HepG2 (cell line): ENCODE data around the gene TMUB1. TPM values are rescaled to one million over a fixed set of nuclear protein-coding genes. Genes with fewer than 3 reads are reported as not detected.

Experiments
- ATAC-seq: fragments of 200-7000 bp; cut with Tn5 transposase; 3 replicates; pipeline ENCODE4 v1.9.1; 2020; ENCODE audit warnings: mild to moderate bottlenecking, moderate library complexity
- BruUV-seq: library from RNA; stranded (reverse); fragments of 400-500 nt; replicated peaks from 2 replicates; lab custom pipeline; 2021; lab: Mats Ljungman, UMichigan
- CTCF ChIA-PET: fragments of 300-600 bp; formaldehyde crosslinking; extraction: SDS; loops from one replicate; lab custom pipeline; 2021; ENCODE audit warnings: low total read pairs, inconsistent platforms, low intra/inter-chr PET ratio; lab: Yijun Ruan, JAX
- POLR2A ChIA-PET: fragments of 350-600 bp; sonication (Branson Sonifier 250); formaldehyde crosslinking; loops from one replicate; lab custom pipeline; 2020; ENCODE audit warnings: antibody characterized with exemption, inconsistent platforms; lab: Yijun Ruan, JAX
- DNase-seq: peaks from one replicate; pipeline ENCODE4 v3.0.0-alpha.2; 2015; ENCODE audit warnings: low spot score
- FAIRE-seq: peaks from 3 replicates; lab custom pipeline; 2011; peaks lifted over from hg19 to GRCh38; lab: Jason Lieb, UNC
- H2AFZ ChIP-seq: one replicate; pipeline ENCODE4 v1.6.1; 2011; ENCODE audit warnings: low read length, inconsistent platforms
- H3K27ac ChIP-seq: fragments of 300-600 bp; 3 replicates; pipeline ENCODE4 v1.8.0; 2011; ENCODE audit warnings: mixed run types, mild to moderate bottlenecking, mixed read lengths, low read length, inconsistent platforms; ENCODE audit not compliant: insufficient read depth; ENCODE audit errors: extremely low read length
- H3K27me3 ChIP-seq, 2 experiments: fragments of 200-600 bp in 1 of 2; 2 replicates in 1 of 2; 3 replicates in 1 of 2; pipeline versions ENCODE4 v1.6.0 to v1.8.0; 2011; ENCODE audit warnings: low read length in 2 of 2, mild to moderate bottlenecking in 2 of 2, moderate library complexity in 2 of 2, inconsistent platforms in 1 of 2; ENCODE audit not compliant: insufficient read depth in 2 of 2, control insufficient read depth in 1 of 2
- H3K36me3 ChIP-seq, 2 experiments: fragments of 200-600 bp in 1 of 2; replicated peaks in 1 of 2; 2 replicates in 1 of 2; 3 replicates in 1 of 2; pipeline versions ENCODE4 v1.5.1 to v1.8.0; 2011; ENCODE audit warnings: low read length in 2 of 2, inconsistent platforms in 1 of 2; ENCODE audit not compliant: insufficient read depth in 2 of 2, control insufficient read depth in 1 of 2
- H3K4me1 ChIP-seq: 2 replicates; pipeline ENCODE4 v1.5.1; 2012; ENCODE audit warnings: low read length, inconsistent platforms; ENCODE audit not compliant: insufficient read depth
- H3K4me2 ChIP-seq: 2 replicates; pipeline ENCODE4 v1.6.0; 2011; ENCODE audit warnings: low read depth, low read length, inconsistent platforms
- H3K4me3 ChIP-seq, 3 experiments: fragments of 200-600 bp in 1 of 3; sonication (generic), shearing (Covaris generic) in 1 of 3; replicated peaks in 1 of 3; 2 replicates each; pipeline ENCODE4 v1.5.1; 2011 to 2016; ENCODE audit warnings: low read length in 3 of 3, inconsistent platforms in 2 of 3, low read depth in 2 of 3, mild to moderate bottlenecking in 2 of 3, control low read depth in 1 of 3, mixed read lengths in 1 of 3; ENCODE audit not compliant: insufficient read depth in 1 of 3
- H3K79me2 ChIP-seq: one replicate; pipeline ENCODE4 v1.6.1; 2011; ENCODE audit warnings: low read length, inconsistent platforms; ENCODE audit not compliant: insufficient read depth
- H3K9ac ChIP-seq: 2 replicates; pipeline ENCODE4 v1.6.0; 2011; ENCODE audit warnings: mild to moderate bottlenecking, low read depth, low read length, inconsistent platforms; ENCODE audit not compliant: insufficient read depth
- H3K9me3 ChIP-seq: 2 replicates; pipeline ENCODE4 v1.5.1; 2012; ENCODE audit warnings: mild to moderate bottlenecking, low read length
- H4K20me1 ChIP-seq: 2 replicates; pipeline ENCODE4 v1.6.0; 2011; ENCODE audit warnings: inconsistent platforms, mild to moderate bottlenecking, low read length, moderate library complexity; ENCODE audit not compliant: insufficient read depth
- SMAD1 ChIP-seq: sonication (generic); formaldehyde crosslinking; IDR thresholded peaks from 2 replicates; pipeline ENCODE4 v1.4.0; 2020; ENCODE audit warnings: missing genetic modification reagents, low read depth, mild to moderate bottlenecking, borderline replicate concordance
- ZNF121 ChIP-seq: sonication (generic); formaldehyde crosslinking; IDR thresholded peaks from 2 replicates; pipeline ENCODE4 v1.5.0; 2020; ENCODE audit warnings: mild to moderate bottlenecking, missing genetic modification reagents
- ZNF276 ChIP-seq: sonication (generic); formaldehyde crosslinking; IDR thresholded peaks from 2 replicates; pipeline ENCODE4 v1.4.0; 2020; ENCODE audit warnings: mild to moderate bottlenecking, low read depth, missing genetic modification reagents
- WGBS: methylation state at CpG from one replicate; pipeline ENCODE4 v1.1.6; 2017; ENCODE audit warnings: low lambda C conversion rate; 5-methylcytosine and 5-hydroxymethylcytosine counted together
- in situ Hi-C: cut with HindIII; loops from 2 replicates; pipeline ENCODE4 v1.10.0; 2017; ENCODE audit warnings: low pct_unique_long_range_greater_than_20kb; ENCODE audit not compliant: extremely low pct_ligation_motif_present
- intact Hi-C: fragments of 100-400 bp; cut with micrococcal nuclease; formaldehyde crosslinking; loops from one replicate; pipeline ENCODE4 v1.10.0; 2022; ENCODE audit not compliant: unreplicated experiment
- polyA plus RNA-seq, 8 experiments: library from polyadenylated mRNA; depleted of rRNA in 3 of 8; stranded (reverse) in 7 of 8; unstranded in 1 of 8; fragments of >200 nt; fragmentation: Illumina TruSeq in 4 of 8; extraction: Trizol in 4 of 8; gene quantifications; 2 replicates each; pipeline versions ENCODE4 v1.2.1 to v1.2.3, GENCODE V29; 2011 to 2016; ENCODE audit warnings: low read depth in 4 of 8, missing spikeins in 1 of 8, mixed read lengths in 1 of 8; ENCODE audit not compliant: insufficient read depth in 1 of 8
- total RNA-seq, 5 experiments: library from RNA; depleted of rRNA; stranded (reverse); fragments of >200 nt; fragmentation: Illumina TruSeq; extraction: Trizol; gene quantifications; 2 replicates each; pipeline ENCODE4 v1.2.3, GENCODE V29; 2016; ENCODE audit warnings: low read depth in 1 of 5
- TF ChIP-seq, protein P1 (sequence below): IDR thresholded peaks from 2 replicates; pipeline ENCODE4 v1.6.1; 2016; ENCODE audit warnings: missing biosample characterization, missing genetic modification reagents, low read depth

TMUB1 gene
- total and polyA plus RNA-seq, 2 of the 13 experiments (the other 11 are each of a cell fraction or from before 2014, with no cell fraction given) = 44.8 to 51.6 TPM

DNA sequence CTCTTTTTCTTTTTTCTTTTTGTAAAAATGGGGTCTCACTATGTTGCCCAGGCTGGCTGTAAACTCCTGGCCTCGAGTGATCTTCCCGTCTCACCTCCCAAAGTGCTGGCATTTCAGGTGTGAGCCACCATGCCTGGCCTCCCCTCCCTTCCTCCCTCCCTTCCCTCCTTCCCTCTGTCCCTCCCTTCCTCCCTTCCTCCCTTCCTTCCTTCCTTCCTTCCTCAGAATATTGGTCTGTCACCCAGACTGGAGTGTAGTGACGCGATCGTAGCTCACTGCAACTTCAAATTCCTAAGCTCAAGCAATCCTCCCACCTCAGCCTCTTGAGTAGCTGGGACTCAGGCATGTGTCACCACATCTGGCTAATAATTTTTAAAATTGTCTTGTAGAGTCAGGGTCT lies 11.4 kb upstream of the TMUB1 start:
- no peak for DNase-seq
- BruUV-seq = no TSS peak
- H3K27ac ChIP-seq = no peak overlapping the region
- ATAC-seq = no peak
- no peak for FAIRE-seq
- intact Hi-C loops = no loop called here
- peak; percentile 27; the same call in 1 of the 2 replicates for TF ChIP-seq ZNF121 (CRISPR knock-in tag)
- TF ChIP-seq SMAD1 = no peak
- no peaks in the 10 kb centered on the region for H3K27me3 ChIP-seq
- peaks cover 7 to 35% of the 10 kb centered on the region in 2 experiments; a peak in 4 of 5 replicates for H3K36me3 ChIP-seq
- peaks cover 87% of the 10 kb centered on the region for H3K79me2 ChIP-seq
- H3K9ac ChIP-seq = no peak overlapping the region
- H2AFZ ChIP-seq = no peak overlapping the region
- CTCF ChIA-PET = no interaction called here
- WGBS = 94% methylated on average over 5 of the region's 5 CpGs
- H3K4me3 ChIP-seq = no peak overlapping the region
- H4K20me1 ChIP-seq = peaks cover 65% of the 10 kb centered on the region
- no peak overlapping the region for H3K4me2 ChIP-seq
- H3K4me1 ChIP-seq = peaks cover 21% of the 10 kb centered on the region
- in situ Hi-C loops = no loop called here
- POLR2A ChIA-PET = interaction anchor here (1.3 kb wide), 1 partner anchor 32 kb away, joined by 5 read pairs; no protein-coding TSS in a partner anchor
- H3K9me3 ChIP-seq = no peaks in the 10 kb centered on the region

DNA sequence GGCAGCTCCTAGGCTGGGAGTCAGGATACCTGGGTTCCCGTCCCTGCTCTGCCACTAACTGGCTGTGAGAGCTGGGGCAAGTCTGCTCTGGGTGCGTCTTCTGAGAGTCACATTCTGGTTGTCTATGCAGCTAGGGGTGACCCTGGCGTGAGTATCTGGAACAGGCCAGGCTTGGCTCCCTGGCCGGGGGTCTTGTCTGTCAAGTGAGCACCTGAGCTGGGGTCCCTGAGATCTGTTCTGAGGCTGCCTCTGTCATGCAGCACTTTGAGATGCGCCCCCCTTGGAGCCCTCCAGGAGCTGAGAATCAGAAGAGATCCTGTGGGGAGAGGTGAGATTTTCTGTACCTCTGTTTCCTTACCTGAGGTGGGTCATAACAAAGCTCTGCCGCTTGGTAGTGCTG lies 10.5 kb upstream of the TMUB1 start:
- Histone ChIP-seq H3K9me3 (no peaks in the 10 kb centered on the region), H4K20me1 (peaks cover 69% of the 10 kb centered on the region), H3K79me2 (peaks cover 91% of the 10 kb centered on the region), H3K27ac (no peak overlapping the region), H3K27me3 (no peaks in the 10 kb centered on the region), H3K4me2 (no peak overlapping the region), H3K4me1 (peaks cover 30% of the 10 kb centered on the region), H3K9ac (no peak overlapping the region), H3K4me3 (no peak overlapping the region), H3K36me3 (peaks cover 7 to 35% of the 10 kb centered on the region in 2 experiments; a peak in 4 of 5 replicates), H2AFZ (no peak overlapping the region)
- ATAC-seq (no peak), DNase-seq (no peak), FAIRE-seq (no peak)
- CTCF ChIA-PET = no interaction called here
- POLR2A ChIA-PET = no interaction called here
- WGBS = 94% methylated on average over 2 of the region's 6 CpGs
- in situ Hi-C loops (no loop called here), intact Hi-C loops (no loop called here)
- no peak for TF ChIP-seq ZNF276 (CRISPR knock-in tag)
- TF ChIP-seq, protein P1, sequence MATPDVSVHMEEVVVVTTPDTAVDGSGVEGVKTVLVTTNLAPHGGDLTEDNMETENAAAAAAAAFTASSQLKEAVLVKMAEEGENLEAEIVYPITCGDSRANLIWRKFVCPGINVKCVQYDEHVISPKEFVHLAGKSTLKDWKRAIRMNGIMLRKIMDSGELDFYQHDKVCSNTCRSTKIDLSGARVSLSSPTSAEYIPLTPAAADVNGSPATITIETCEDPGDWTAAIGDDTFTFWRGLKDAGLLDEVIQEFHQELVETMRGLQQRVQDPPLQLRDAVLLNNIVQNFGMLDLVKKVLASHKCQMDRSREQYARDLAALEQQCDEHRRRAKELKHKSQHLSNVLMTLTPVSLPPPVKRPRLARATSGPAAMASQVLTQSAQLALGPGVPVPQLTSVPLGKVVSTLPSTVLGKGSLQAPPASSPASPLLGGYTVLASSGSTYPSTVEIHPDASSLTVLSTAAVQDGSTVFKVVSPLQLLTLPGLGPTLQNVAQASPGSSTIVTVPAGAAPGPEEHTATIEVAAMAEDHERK = no peak
- BruUV-seq = no TSS peak
